ENCODE measurements around the gene SRSF9.
"Not testable (repeated sequence)": the region's sequence is repeated elsewhere in the genome, so short reads cannot be mapped to it uniquely, and the experiment has no call there.

The SRSF9 gene

DNA sequence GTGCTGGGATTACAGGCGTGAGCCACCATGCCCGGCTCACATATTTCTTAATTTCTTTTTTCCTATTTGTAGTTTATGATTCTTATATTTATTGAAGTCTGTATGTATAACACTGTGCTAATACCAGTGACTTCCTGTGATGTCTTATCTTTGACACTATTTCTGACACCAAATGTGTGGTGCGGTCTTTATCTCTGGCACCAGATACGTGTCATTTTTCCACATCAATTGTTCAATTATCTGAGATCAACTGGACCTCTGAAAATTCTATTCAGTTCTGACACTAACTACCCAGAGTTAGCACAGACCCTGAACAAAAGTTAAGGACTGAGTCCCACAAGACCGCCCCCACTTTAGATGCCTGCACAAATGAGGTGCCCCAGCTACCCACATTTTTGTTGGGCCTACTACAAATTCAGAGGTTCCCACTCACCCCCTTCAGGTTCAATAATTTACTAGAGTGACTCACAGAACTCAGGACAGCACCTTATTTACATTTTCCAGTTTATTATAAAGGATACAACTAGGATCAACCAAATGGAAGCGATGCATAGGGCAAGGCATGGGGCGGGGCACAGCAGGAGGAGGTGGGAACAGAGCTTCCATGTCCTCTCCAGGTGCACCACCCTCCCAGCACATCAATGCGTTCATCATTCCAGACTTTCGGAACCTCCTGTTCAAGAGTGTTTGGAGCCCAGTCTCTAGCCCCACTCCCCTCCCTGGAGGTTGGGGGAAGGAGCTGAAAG is 11.6 kb upstream of the SRSF9 start:
- no peak for DNase-seq

DNA sequence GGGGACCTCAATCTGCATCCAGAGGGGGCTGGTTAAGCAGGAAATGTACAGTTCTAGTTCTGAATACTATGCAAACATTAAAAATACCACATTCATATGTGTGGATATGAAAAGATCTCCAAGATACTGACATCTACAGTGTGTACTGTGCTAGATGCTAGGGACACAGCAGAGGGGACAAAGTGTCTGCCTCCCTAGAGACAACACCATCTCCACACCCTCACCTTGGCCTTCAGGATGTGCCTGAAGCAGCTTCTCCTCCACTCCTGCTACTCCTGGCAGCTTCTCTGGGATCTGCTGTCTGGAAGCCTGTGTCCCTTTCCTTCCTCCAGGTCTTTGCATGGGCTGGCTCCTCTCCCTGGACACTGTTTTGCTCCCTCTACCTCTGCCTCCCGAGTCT is 10.7 kb upstream of the SRSF9 start:
- DNase-seq = no peak

DNA sequence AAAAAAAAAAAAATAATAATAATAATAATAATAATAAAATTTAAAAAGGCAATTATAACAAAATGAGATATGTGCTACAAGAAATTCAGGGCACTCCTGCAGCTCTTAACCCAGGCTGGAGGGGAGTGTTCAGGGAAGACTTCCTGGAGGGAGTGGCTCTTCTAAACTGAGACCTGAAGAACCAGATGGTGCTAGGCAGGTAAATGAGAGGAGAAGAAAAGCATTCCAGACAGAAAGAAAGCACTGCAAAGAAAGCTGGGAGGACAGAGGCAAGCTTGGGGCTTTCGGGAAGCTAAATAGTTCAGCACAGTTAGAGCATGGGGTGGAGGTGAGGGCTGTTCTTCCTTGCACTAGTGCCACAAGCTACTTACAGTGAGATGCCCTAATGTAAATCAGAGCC is 9.9 kb upstream of the SRSF9 start:
- no peak for DNase-seq

DNA sequence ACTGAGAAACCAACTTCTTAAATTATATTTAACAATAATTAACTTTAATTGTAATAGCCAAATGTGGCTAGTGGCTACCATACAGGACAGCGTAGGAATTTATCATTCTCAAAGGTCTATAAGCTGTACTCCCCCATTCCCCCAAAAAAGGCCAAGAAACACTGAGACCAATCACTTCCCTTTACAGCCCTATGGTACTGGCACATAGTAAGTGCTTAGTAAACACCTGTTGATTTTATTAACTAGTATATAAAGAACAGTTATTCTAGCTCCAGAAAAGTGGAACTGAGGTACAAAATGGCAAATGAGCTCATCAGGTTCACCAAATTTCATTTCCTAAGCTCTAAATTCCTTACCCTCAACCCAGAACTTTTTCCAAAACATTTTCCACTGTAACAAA is 6.1 kb upstream of the SRSF9 start:
- no peak for DNase-seq

DNA sequence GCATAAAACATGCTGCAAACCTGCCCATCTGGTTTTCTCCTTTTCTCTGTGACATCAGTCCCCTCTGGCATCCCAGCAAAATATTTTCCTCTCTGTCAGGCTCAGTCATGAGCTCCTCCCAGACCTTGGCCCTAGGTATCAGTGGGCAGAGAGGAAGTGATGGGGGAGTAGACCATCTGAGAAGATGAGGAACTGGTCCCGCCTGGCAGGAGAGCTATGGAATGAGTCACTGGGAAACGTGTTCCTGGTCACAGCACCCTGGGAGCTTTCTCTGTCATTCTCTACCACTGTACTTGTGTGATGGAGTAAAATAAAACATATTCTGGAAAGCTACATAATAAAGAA is 5.0 kb upstream of the SRSF9 start:
- no peak for DNase-seq

DNA sequence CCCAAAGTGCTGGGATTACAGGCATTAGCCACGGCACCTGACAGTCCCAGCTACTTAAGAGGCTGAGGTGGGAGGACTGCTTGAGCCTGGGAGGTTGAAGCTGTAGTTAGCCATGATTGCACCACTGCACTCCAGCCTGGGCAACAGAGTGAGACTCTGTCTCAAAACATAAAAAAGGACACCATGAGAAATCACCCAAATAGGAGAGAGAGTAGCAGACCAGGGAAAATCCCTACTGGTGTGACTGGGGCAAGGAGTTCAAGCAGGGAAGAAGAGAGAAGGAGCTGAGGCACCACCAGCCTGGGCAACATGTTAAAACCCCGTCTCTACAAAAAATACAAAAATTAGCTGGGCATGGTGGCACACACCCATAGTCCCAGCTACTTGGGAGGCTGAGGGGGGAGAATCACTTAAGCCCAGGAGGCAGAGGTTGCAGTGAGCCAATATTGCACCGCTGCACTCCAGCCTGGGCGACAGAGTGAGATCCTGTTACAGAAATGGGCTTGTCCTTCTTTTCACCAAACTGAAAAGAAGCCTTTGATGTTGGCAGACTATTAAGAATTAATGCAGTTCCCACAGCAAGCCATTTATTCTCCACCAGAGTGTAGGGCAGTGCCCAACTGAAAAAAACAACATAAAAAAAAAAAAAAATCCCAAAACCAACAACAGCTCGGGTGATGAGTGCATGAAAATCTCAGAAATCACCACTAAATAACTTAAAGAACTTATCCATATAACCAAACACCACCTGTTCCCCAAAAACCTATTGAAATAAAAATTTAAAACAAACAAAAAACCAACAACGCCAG is 4.5 kb upstream of the SRSF9 start:
- DNase-seq = no peak

DNA sequence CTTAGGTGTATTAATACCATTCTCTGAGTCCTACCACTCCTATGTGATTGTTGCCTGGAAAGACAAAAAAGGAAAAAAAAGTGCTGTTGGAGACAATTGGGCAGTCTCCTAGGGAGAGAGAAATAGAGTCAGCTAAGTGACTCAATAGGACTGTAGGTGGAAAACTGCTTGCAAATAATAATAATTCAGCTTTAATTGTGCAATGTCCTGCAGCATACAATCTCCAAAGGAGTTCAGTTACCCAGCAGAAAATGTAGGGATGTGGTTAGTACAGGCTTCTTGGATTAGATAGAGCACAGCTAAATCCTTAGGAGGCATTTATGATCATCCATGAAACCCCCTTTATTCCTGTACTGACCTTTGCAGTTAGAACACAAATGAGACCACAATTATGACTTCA is 3.0 kb upstream of the SRSF9 start:
- DNase-seq = no peak

DNA sequence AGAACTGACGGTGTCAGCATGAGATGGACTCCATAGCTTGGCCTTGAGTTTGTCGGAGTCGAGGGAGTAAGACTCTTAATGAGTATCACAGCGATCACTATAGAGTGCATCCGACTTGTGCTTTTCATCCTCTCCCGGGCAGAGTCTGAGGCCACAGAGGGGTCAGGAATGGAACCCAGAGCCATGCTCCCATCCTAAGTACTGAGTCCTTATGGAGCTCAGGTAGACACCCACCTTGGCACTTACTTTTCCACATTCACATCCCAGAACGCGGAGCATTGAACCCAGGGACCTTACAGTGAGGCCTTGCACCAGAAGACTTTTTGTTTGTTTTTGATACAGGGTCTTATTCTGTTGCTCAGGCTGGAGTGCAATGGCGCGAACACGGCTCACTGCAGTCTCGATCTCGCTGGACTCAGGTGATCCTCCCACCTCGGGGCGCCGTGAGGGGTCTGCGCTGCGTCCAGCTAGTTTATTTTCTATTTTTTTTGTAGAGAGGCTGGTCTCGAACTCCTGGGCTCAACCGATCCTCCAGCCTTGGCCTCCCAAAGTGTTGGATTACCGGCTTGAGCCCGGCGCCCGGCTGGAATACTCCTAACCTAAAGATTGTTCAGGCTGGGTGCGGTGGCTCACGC is 719 bp upstream of the SRSF9 start:
- DNase-seq = peak; percentile 32

DNA sequence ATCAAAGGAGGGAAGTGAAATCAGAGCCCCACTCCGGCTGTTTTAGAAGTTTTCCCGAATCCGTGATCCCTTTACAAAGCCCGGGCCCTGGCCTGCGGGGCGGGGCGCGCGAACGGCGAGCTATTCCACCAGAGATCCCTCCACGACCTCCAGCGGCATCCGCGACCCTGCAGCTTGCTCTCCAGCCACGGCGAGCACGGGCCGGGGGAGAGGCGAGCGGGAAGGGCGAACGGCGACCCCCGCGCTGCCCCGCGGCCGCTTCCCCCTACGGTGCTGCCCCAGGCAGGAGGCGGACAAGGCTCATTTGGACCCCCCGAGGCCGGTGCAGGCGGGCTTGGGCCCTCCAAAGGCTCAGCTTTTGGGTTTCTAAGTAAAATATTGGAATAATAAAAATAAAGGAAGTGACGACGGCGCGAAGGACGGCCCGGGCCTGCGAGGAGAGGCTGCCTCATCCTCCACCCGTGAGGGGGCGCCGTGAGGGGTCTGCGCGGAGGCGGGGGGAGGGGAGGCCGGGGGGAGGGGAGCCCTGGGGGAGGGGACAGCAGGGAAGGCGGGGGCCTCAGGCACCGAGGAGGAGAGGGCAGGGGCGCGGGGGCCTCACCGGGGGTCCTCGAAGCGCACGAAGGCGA is 613 bp downstream of the SRSF9 start:
- DNase-seq = no peak

DNA sequence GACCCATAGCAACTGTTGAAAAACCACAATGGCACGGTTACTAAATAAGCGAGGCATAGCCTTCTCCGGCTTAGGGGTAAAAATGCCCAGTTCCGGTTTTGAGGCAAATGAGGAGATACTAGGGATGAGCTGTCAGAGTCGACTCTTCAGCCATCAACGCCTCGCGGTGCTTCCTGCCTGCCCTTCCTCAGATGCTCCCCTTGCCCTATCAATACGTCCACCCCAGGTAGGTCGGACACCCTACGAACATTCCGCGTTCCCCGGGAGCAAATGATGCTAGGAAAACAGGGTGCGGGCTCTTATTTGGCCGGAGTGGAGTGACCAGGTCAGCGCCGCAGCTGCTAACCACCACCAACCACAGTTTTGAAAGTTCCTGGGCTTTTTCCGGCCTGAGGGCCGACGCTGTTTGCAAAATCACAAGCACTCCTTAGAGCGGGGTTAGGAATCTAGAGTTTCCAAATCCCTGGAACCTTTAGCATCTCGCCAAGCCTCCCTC is 1.2 kb downstream of the SRSF9 start:
- DNase-seq = no peak

DNA sequence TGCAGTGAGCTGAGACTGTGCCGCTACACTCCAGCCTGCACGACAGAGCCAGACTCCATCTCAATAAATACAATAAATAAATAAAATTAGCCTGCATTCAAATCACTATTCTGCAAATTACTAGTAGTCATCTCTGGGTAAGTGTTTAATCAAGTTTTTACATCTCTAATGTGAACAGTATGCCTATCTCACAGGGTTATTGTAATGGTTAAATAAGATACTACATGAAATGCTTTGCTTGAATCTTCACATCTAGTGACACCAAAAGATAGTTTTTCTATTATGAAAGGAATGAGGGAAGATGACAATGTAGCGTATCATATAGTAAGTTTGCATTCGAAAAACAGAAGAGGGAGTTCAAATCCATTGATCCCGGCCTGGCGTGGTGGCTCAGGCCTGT is 2.1 kb downstream of the SRSF9 start:
- DNase-seq = no peak

DNA sequence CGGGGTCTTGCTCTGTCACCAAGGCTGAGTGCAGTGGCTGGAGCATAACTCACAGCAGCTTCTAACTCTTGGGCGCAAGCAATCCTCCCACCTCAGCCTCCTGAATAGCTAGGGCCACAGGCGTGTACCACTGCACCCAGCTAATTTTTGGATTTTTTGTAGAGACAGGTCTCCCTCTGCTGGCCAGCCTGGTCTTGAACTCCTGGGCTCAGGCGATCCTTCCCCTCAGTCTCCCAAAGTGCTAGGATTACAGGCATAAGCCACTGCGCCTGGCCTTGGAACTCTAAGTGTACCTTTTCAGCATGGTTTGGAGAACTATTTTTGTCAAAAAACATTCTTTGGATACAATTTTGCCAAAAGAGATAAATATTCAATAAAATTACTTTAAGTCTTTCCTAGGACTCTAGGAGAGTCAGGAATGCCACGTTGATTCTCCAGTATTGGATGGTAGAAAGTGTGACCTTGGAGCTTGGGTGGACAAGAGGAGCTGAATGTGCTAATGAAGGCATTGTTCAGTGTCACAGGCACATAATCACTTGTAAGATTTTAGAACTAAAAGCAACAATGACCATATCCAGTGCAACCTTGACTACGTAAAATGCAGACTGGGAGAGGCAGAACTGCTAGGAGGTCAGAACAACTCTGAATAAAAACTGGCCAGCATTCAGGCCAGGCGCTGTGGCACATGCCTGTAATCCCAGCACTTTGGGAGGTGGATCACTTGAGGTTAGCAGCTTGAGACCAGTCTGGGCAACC is 2.8 kb downstream of the SRSF9 start:
- peak; percentile 54 for DNase-seq

DNA sequence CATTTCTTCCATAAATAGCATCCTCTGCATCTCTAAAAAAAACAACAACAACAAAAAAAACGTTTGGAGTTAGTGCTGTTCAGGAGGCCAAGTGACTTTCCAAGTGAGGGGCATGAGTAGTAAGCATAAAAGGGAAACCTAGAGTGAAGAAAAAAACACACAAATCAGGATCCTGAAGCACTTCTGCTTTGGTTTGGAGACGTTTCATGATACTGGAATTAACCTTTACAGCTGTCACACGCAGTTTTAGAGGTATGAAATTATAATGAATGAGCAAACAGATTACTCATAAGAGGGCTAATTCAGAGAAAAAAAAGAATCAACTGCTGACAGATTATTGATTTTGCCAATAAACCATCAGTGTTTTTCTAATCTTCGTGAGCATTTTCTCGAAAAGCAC is 3.8 kb downstream of the SRSF9 start:
- DNase-seq = no peak

DNA sequence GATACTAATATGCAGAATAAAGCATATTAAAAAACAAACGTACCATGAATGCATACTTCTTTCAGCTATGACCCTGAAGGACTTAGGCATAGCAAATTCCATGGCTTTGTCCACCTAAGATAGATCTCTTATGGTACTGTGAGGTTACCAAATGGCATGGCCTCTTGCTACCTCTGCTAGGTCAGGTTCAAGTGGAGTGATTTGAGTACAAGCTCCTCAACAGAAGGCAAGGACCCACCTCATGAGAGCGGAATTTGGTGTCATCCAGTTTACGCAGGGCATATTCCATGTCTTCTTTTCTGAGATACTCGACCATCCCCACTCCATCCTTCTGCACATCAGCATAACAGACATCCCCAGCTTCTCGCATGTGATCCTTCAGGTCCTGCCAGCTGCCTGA is 5.8 kb downstream of the SRSF9 start:
- no peak for DNase-seq

DNA sequence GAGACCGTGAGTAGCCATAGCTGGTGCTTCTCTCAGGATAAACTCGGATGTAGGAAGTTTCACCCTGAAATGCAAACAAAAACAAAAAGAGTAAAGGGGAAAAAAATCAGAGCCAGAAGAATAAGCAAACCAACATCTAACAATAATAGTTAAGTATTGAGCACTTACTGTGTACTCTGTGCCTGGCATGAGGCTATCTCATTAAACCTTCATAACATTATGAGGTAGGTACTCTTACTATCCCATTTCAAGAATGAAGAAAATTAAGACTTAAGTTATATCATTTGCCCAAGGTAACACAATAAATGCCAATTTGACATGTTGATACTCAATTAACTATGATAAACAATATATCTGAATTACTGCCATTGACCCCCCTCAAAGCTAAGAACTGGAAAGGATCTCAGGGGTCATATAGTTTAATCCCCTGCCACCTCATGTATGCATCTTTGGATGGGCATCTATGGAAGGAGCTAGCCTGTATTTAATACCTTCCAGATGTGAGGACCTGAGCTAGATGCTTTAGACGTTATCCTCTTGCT is 7.4 kb downstream of the SRSF9 start:
- no peak for DNase-seq

DNA sequence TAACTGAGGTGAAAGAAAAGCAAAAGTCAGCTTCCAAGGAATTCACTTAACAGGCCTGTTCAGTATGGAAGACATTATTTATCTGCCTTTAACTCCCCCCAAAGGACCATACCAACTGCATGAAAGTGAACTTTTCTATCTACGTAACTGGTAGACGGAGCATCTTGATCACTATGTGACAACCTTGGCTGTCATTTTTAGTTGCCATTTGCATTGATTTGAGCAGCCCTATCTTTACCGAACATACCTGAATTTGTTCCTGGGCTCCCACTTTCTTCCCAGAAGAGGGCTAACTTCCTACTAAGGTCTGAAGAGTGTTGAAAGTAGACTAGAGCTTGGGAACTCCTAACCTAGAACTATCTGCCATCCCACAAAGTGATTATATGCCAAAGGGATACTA is 9.4 kb downstream of the SRSF9 start:
- DNase-seq = no peak

DNA sequence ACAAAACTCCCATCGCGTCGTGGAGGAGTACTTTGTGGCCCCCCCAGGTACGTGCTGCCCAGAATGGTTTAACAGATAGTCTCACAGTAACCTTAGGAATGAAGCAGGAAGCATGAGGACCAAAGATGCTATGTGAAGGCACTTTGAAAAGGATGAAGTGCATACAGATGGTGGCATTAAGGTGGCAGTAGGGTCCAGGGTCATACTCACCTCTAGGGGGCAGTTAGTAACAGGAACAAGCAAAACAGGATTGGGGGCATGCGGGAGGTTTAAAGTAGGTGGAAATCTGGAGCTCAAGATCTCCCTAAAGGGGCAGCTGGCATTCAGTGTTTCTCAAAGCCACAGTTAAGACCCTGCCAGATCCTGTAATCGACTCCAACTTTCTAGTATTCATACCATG is 12.4 kb downstream of the SRSF9 start:
- DNase-seq = peak; percentile 17

DNA sequence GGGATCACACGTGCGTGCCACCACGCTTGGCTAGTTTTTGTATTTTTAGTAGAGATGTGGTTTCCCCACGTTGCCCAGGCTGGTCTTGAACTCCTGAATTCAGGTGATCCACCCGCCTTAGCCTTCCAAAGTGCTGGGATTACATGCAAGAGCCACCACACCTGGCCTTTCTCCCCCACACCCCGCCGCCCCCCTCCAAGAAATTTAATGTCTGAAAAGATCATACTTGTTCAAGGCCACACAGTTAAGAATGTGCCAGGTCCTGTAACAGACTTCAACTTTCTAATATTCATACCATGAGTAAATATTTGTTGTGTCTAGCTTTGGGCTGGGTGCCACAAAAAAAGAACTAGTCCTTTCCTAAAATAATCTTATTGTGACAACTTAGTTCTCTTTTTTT is 14.2 kb downstream of the SRSF9 start:
- DNase-seq = no peak

DNA sequence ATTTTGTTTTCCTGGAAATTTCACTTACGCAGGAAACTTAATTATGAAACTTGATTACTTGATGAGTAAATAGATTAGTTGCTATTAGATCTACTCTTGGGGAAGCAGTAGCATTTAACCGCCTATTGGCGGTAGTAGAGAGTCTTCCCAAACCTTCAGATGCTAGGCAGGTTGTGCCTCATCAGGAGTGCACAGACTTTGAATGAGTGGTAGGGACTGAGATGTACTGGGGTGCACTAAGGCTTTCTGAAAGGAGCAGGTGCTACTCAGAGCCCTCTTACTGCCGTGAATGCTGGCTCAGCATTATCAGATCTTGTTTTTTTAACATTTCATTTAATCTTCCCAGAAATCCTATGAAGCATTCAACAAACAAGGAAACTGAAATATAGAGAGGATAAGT is 15.6 kb downstream of the SRSF9 start:
- DNase-seq = peak; percentile 18

DNA sequence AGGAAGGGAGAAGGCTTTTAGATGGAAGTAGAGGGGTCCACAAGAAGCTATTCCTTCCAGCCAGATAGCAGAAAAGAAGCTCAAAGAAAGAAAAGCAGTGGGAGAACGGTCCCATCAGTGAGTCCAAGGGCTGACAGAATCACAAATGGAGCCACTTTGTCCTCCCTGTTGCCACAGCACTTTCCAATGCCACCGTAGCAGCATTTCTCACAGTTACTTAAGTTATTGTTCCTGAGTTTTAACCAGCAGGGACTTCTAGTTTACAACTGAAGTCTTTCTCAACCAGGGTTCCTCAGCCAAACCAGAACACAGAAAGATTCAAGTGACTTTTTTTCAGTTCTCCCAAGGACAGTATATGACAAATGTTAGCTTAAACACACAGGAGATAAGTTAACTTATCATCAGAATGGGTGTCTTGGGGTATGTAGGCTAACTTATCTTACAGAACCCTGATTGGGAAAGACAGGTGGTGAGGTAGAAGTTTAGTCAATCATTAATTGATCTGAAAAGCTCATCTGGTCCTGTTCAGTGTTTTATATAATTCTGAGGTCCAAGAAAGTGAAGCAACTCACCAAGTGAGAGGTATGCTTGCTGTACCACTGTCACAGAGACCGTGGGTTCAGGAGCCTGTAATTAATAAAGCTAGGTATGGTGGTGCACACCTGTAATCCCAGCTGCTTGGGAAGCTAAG is 16.3 kb downstream of the SRSF9 start:
- no peak for DNase-seq

DNA sequence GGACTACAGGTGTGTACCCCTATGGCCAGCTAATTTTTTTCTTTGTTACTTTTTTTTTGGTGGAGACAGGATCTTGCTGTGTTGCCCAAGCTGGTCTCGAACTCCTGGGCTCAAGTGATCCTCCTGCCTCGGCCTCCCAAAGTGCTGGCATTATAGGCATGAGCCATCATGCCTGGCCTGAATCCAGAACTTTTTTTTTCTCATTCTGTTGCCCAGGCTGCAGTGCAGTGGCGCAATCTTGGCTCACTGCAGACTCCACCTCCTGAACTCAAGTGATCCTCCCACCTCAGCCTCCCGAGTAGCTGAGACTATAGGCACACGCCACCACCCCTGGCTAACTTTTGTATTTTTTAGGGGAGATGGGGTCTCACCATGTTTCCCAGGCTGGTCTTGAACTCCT is 17.0 kb downstream of the SRSF9 start:
- not testable (repeated sequence) for DNase-seq

DNA sequence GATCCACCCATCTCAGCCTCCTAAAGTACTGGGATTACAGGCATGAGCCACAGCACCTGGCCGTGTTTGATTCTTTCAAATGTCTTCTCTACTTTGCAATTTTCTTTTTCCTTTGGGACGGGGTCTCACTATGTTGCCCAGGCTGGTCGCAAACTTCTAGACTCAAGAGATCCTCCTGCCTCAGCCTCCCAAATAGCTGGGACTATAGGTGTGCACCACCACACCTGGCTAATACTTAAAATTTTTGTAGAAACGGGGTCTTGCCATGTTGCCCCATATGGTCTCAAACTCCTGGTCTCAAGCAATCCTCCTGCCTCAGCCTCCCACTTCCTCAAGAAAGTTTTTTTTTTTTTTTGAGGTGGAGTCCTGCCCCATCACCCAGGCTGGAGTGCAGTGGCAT is 21.6 kb downstream of the SRSF9 start:
- DNase-seq = no peak

Data from NCI-H1105 treated with DMSO at 0.1 percent for 48 hours (cell line).